ENCODE data around the gene SCAF1.

- TF ChIP-seq TAF1 (IDR thresholded peaks at IDR 0.05; ENCODE audit: borderline replicate concordance, low read depth, low read length): no peak
- TF ChIP-seq POLR2A (IDR thresholded peaks at IDR 0.05; ENCODE audit: low read depth, low read length): peak; percentile 66
Observed at GRCh38 chr19:49685845-49686332, 43.9 kb downstream of the SCAF1 start.

Data from GM12892 (cell line).